ENCODE measurements around the gene CTSS.

DNA sequence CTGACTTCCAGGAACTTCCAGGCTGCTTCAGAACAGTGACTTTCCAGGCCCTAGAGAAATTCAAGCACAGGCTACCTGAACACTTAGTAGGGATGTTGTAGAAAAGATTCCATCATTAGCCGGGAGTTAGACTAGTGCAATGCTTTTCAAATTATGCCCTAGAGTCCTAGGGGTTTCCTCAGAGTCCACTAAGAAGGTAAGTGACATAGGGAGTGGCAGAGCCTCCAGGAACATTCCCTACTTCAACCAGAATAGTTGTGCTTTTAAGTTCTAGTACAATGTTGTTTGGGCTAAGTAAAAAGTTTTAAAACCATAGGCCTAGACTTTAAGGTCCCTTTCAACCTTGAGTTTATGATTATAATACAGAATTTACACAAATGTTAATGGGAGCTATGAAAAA, 59.5 kb downstream of the CTSS start:
- TF ChIP-seq, protein P1, sequence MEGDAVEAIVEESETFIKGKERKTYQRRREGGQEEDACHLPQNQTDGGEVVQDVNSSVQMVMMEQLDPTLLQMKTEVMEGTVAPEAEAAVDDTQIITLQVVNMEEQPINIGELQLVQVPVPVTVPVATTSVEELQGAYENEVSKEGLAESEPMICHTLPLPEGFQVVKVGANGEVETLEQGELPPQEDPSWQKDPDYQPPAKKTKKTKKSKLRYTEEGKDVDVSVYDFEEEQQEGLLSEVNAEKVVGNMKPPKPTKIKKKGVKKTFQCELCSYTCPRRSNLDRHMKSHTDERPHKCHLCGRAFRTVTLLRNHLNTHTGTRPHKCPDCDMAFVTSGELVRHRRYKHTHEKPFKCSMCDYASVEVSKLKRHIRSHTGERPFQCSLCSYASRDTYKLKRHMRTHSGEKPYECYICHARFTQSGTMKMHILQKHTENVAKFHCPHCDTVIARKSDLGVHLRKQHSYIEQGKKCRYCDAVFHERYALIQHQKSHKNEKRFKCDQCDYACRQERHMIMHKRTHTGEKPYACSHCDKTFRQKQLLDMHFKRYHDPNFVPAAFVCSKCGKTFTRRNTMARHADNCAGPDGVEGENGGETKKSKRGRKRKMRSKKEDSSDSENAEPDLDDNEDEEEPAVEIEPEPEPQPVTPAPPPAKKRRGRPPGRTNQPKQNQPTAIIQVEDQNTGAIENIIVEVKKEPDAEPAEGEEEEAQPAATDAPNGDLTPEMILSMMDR (tag by site-specific recombination; IDR thresholded peaks at IDR 0.05): no peak
- TF ChIP-seq ZNF747 (tag by site-specific recombination; IDR thresholded peaks at IDR 0.05): no peak
- TF ChIP-seq, protein P2, sequence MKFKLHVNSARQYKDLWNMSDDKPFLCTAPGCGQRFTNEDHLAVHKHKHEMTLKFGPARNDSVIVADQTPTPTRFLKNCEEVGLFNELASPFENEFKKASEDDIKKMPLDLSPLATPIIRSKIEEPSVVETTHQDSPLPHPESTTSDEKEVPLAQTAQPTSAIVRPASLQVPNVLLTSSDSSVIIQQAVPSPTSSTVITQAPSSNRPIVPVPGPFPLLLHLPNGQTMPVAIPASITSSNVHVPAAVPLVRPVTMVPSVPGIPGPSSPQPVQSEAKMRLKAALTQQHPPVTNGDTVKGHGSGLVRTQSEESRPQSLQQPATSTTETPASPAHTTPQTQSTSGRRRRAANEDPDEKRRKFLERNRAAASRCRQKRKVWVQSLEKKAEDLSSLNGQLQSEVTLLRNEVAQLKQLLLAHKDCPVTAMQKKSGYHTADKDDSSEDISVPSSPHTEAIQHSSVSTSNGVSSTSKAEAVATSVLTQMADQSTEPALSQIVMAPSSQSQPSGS (tag by site-specific recombination; IDR thresholded peaks at IDR 0.05; ENCODE audit: low read depth): no peak
- TF ChIP-seq, protein P3, sequence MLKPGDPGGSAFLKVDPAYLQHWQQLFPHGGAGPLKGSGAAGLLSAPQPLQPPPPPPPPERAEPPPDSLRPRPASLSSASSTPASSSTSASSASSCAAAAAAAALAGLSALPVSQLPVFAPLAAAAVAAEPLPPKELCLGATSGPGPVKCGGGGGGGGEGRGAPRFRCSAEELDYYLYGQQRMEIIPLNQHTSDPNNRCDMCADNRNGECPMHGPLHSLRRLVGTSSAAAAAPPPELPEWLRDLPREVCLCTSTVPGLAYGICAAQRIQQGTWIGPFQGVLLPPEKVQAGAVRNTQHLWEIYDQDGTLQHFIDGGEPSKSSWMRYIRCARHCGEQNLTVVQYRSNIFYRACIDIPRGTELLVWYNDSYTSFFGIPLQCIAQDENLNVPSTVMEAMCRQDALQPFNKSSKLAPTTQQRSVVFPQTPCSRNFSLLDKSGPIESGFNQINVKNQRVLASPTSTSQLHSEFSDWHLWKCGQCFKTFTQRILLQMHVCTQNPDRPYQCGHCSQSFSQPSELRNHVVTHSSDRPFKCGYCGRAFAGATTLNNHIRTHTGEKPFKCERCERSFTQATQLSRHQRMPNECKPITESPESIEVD (tag by site-specific recombination; IDR thresholded peaks at IDR 0.05): no peak

All from HEK293 (cell line).